K562 (cell line): ENCODE measurements around the gene ALK. TPM values are rescaled to one million over a fixed set of nuclear protein-coding genes. Genes with fewer than 3 reads are reported as not detected.

Experiments
- ATAC-seq: fragments of 200-7000 bp; cut with Tn5 transposase; 3 replicates; pipeline ENCODE4 v1.9.1; 2020; ENCODE audit warnings: moderate library complexity
- BruUV-seq: library from RNA; stranded (reverse); fragments of 400-500 nt; replicated peaks from 2 replicates; lab custom pipeline; 2021; lab: Mats Ljungman, UMichigan
- CTCF ChIA-PET: fragments of 300-600 bp; formaldehyde crosslinking; extraction: SDS; loops from one replicate; lab custom pipeline; 2021; ENCODE audit warnings: low intra/inter-chr PET ratio; lab: Yijun Ruan, JAX
- POLR2A ChIA-PET: fragments of 300-600, 350-650 bp; sonication (Branson Sonifier 250); formaldehyde crosslinking; extraction: SDS; loops from one replicate; lab custom pipeline; 2021; ENCODE audit warnings: antibody characterized with exemption, inconsistent platforms; lab: Yijun Ruan, JAX
- DNase-seq, 4 experiments: peaks; one replicate each; pipeline versions ENCODE4 v3.0.0 to v3.0.0-alpha.2; 2011 to 2018; ENCODE audit warnings: low spot score in 3 of 4, mixed read lengths in 3 of 4; ENCODE audit errors: extremely low read depth in 1 of 4
- FAIRE-seq: peaks from 2 replicates; lab custom pipeline; 2011; peaks lifted over from hg19 to GRCh38; lab: Jason Lieb, UNC
- H2AFZ ChIP-seq: 2 replicates; pipeline ENCODE4 v1.6.0; 2011; ENCODE audit warnings: low read depth, low read length, control low read depth, inconsistent platforms
- H3K27ac ChIP-seq: fragments of 200-600 bp; 3 replicates; pipeline ENCODE4 v1.8.0; 2011; ENCODE audit warnings: low read depth, mild to moderate bottlenecking, control low read depth, inconsistent platforms, low read length, moderate library complexity, mixed read lengths; ENCODE audit errors: extremely low read depth
- H3K27me3 ChIP-seq, 2 experiments: fragments of 300-600 bp in 1 of 2; 2 replicates in 1 of 2; 3 replicates in 1 of 2; pipeline versions ENCODE4 v1.6.0 to v1.8.0; 2011; ENCODE audit warnings: inconsistent platforms in 2 of 2, low read length in 2 of 2, mild to moderate bottlenecking in 1 of 2, mixed read lengths in 1 of 2, moderate library complexity in 1 of 2; ENCODE audit not compliant: control insufficient read depth in 2 of 2, insufficient read depth in 2 of 2
- H3K36me3 ChIP-seq: fragments of 300-600 bp; 3 replicates; pipeline ENCODE4 v1.8.0; 2011; ENCODE audit warnings: mild to moderate bottlenecking, low read length, inconsistent platforms; ENCODE audit not compliant: control insufficient read depth, insufficient read depth
- H3K4me1 ChIP-seq, 2 experiments: fragments of 200-600 bp in 1 of 2; replicated peaks in 1 of 2; 2 replicates in 1 of 2; 3 replicates in 1 of 2; pipeline versions ENCODE4 v1.5.1 to v1.8.0; 2011; ENCODE audit warnings: inconsistent platforms in 2 of 2, low read length in 2 of 2, mild to moderate bottlenecking in 1 of 2, mixed read lengths in 1 of 2, moderate library complexity in 1 of 2; ENCODE audit not compliant: control insufficient read depth in 2 of 2, insufficient read depth in 2 of 2
- H3K4me2 ChIP-seq: 2 replicates; pipeline ENCODE4 v1.6.1; 2011; ENCODE audit warnings: low read length, control low read depth, inconsistent platforms, mixed read lengths; ENCODE audit not compliant: insufficient read depth
- H3K4me3 ChIP-seq: fragments of 200-600 bp; sonication (generic), shearing (Covaris generic); 2 replicates; pipeline ENCODE4 v1.5.1; 2016; ENCODE audit warnings: control low read depth, inconsistent platforms
- H3K79me2 ChIP-seq: fragments of 200-600 bp; 3 replicates; pipeline ENCODE4 v1.8.0; 2011; ENCODE audit warnings: low read length, inconsistent platforms; ENCODE audit not compliant: control insufficient read depth, insufficient read depth
- H3K9ac ChIP-seq, 2 experiments: 2 replicates each; pipeline versions ENCODE4 v1.6.0 to v1.6.1; 2011; ENCODE audit warnings: low read depth in 2 of 2, low read length in 2 of 2, control low read depth in 1 of 2, inconsistent platforms in 1 of 2, mild to moderate bottlenecking in 1 of 2, mixed read lengths in 1 of 2; ENCODE audit not compliant: insufficient read depth in 1 of 2
- H3K9me1 ChIP-seq: one replicate; pipeline ENCODE4 v1.6.0; 2011; ENCODE audit warnings: inconsistent platforms, mild to moderate bottlenecking, low read length, moderate library complexity; ENCODE audit not compliant: control insufficient read depth, insufficient read depth
- H3K9me3 ChIP-seq: replicated peaks from 2 replicates; pipeline ENCODE4 v1.5.1; 2011; ENCODE audit warnings: low read depth, low read length, inconsistent platforms; ENCODE audit not compliant: control insufficient read depth, insufficient read depth
- H4K20me1 ChIP-seq: replicated peaks from 2 replicates; pipeline ENCODE4 v1.6.1; 2011; ENCODE audit warnings: low read length, inconsistent platforms, mixed read lengths; ENCODE audit not compliant: control insufficient read depth, insufficient read depth
- BRD9 ChIP-seq: fragments of 450-650 bp; IDR thresholded peaks from 2 replicates; pipeline ENCODE4 v1.6.1; 2018; ENCODE audit warnings: low read depth; ENCODE audit not compliant: partially characterized antibody
- CUX1 ChIP-seq: fragments of 200-800 bp; sonication (Bioruptor generic); IDR thresholded peaks from 2 replicates; pipeline ENCODE4 v1.6.1; 2016; ENCODE audit warnings: missing genetic modification characterization, missing compliant biosample characterization
- ETS1 ChIP-seq: conservative IDR thresholded peaks from 2 replicates; pipeline ENCODE4 v1.6.1; 2011; ENCODE audit warnings: low read depth, mild to moderate bottlenecking, low read length; ENCODE audit not compliant: control insufficient read depth
- GABPB2 ChIP-seq: fragments of 250-450 bp; sonication (Bioruptor Pico); conservative IDR thresholded peaks from 2 replicates; pipeline ENCODE4 v1.5.1; 2021; ENCODE audit warnings: mild to moderate bottlenecking
- REST ChIP-seq, 2 experiments: fragments of 450-650 bp; formaldehyde crosslinking in 1 of 2; IDR thresholded peaks; 2 replicates each; pipeline versions ENCODE4 v1.4.0 to v1.6.1; 2014 to 2020; ENCODE audit warnings: mild to moderate bottlenecking in 2 of 2, borderline replicate concordance in 1 of 2, low read depth in 1 of 2
- ZNF561 ChIP-seq: fragments of 450-650 bp; formaldehyde crosslinking; conservative IDR thresholded peaks from 2 replicates; pipeline ENCODE4 v1.4.0; 2020; ENCODE audit warnings: mild to moderate bottlenecking, moderate library complexity
- WGBS: fragments of 100-300 bp; shearing (Covaris generic); methylation state at CpG from one replicate; pipeline ENCODE4 v1.1.6; 2016; ENCODE audit warnings: low coverage, mixed read lengths; ENCODE audit not compliant: insufficient coverage; ENCODE audit errors: missing lambda C conversion rate; 5-methylcytosine and 5-hydroxymethylcytosine counted together
- in situ Hi-C: fragments of 300-500 bp; cut with MboI; formaldehyde crosslinking; loops from 4 replicates; pipeline ENCODE4 v1.15.0; 2018; ENCODE audit warnings: inconsistent platforms, mixed read lengths
- intact Hi-C: fragments of 100-400 bp; cut with micrococcal nuclease; formaldehyde crosslinking; loops from 2 replicates; pipeline ENCODE4 v1.14.2; 2022
- polyA plus RNA-seq, 8 experiments: library from polyadenylated mRNA; depleted of rRNA in 4 of 8; stranded (reverse) in 5 of 8; unstranded in 3 of 8; fragments of >200 nt; fragmentation: Nextera tagmentation in 2 of 8; fragmentation: Illumina TruSeq in 1 of 8; extraction: Ambion mirVana in 2 of 8; extraction: Trizol in 1 of 8; gene quantifications; 2 replicates each; pipeline versions ENCODE4 v1.2.1 to v1.2.3, GENCODE V29; 2011 to 2014; ENCODE audit warnings: inconsistent platforms in 1 of 8, missing spikeins in 1 of 8
- total RNA-seq, 7 experiments: library from RNA; depleted of rRNA in 6 of 7; stranded (reverse); fragments of >200 nt in 6 of 7; fragmentation: Illumina TruSeq in 2 of 7; extraction: Trizol in 2 of 7; gene quantifications; 2 replicates each; pipeline versions ENCODE4 v1.2.1 to v1.2.3, GENCODE V29; 2011 to 2021; ENCODE audit warnings: low replicate concordance in 1 of 7

ALK gene
- total and polyA plus RNA-seq, 9 of the 15 experiments (the other 6 are each of a cell fraction or from before 2014, with no cell fraction given) = not detected

GRCh38 chr2:29400930-29401653, 520.3 kb downstream of the ALK start:
- H3K9ac ChIP-seq = no peak overlapping the region
- ATAC-seq = no peak
- no peak for FAIRE-seq
- no peak overlapping the region for H3K4me2 ChIP-seq
- no peak overlapping the region for H2AFZ ChIP-seq
- WGBS = 0% methylated on average over 4 of the region's 5 CpGs
- POLR2A ChIA-PET = no interaction called here
- no peaks in the 10 kb centered on the region for H3K9me1 ChIP-seq
- H3K36me3 ChIP-seq = no peaks in the 10 kb centered on the region
- CTCF ChIA-PET = no interaction called here
- H3K4me1 ChIP-seq = no peaks in the 10 kb centered on the region
- no peaks in the 10 kb centered on the region for H3K9me3 ChIP-seq
- H4K20me1 ChIP-seq = no peaks in the 10 kb centered on the region
- DNase-seq = no peak
- no peak overlapping the region for H3K4me3 ChIP-seq
- no TSS peak for BruUV-seq
- intact Hi-C loops = no loop called here
- H3K27me3 ChIP-seq = peaks cover 0 to 8% of the 10 kb centered on the region in 2 experiments; a peak in 2 of 5 replicates
- H3K79me2 ChIP-seq = no peaks in the 10 kb centered on the region
- in situ Hi-C loops = no loop called here
- no peak overlapping the region for H3K27ac ChIP-seq
- TF ChIP-seq GABPB2 (CRISPR knock-in tag) (no peak), REST (IDR thresholded peaks at IDR 0.05; ENCODE audit: borderline replicate concordance) (no peak), REST (CRISPR knock-in tag; IDR thresholded peaks at IDR 0.05; ENCODE audit: low read depth) (no peak), CUX1 (CRISPR knock-in tag) (no peak), ZNF561 (CRISPR knock-in tag) (no peak), BRD9 (no peak), ETS1 (no peak)
